HCT116 (cell line): ENCODE data around the gene SLC9C2. TPM values are rescaled to one million over a fixed set of nuclear protein-coding genes. Genes with fewer than 3 reads are reported as not detected.
"Not testable (repeated sequence)": the region's sequence is repeated elsewhere in the genome, so short reads cannot be mapped to it uniquely, and the experiment has no call there.

Experiments used
- ATAC-seq: fragments of 200-7000 bp; cut with Tn5 transposase; 2 replicates; pipeline ENCODE4 v1.9.1; 2020; ENCODE audit warnings: mild to moderate bottlenecking, moderate library complexity
- BruUV-seq: library from RNA; stranded (reverse); fragments of 400-500 nt; replicated peaks from 2 replicates; lab custom pipeline; 2021; lab: Mats Ljungman, UMichigan
- CTCF ChIA-PET: fragments of 300-600 bp; sonication (Branson Sonifier 250); formaldehyde crosslinking; loops from one replicate; lab custom pipeline; 2021; ENCODE audit warnings: antibody characterized with exemption; lab: Charles Lee
- POLR2A ChIA-PET: fragments of 300-600, 350-600 bp; sonication (Branson Sonifier 250); formaldehyde crosslinking; loops from one replicate; lab custom pipeline; 2021; ENCODE audit warnings: antibody characterized with exemption; lab: Charles Lee
- RAD21 ChIA-PET, 2 experiments: fragments of 300-600 bp; sonication (Branson Sonifier 250); formaldehyde crosslinking; loops; one replicate each; lab custom pipeline; 2023; ENCODE audit warnings: low total read pairs in 2 of 2; ENCODE audit not compliant: uncharacterized antibody in 2 of 2, unreplicated experiment in 2 of 2, low non-redundant PET in 1 of 2; lab: Charles Lee
- DNase-seq: peaks from one replicate; pipeline ENCODE4 v3.0.0-alpha.2; 2010; ENCODE audit warnings: low read depth, low spot score
- H2AFZ ChIP-seq: fragments of 200-600 bp; shearing (Covaris generic), sonication (generic); 2 replicates; pipeline ENCODE4 v1.6.1; 2017; ENCODE audit warnings: low read depth, mixed run types, mixed read lengths, antibody characterized with exemption, low read length; ENCODE audit not compliant: poor library complexity, severe bottlenecking
- H3K27ac ChIP-seq: 2 replicates; pipeline ENCODE4 v1.5.1; 2012; ENCODE audit warnings: low read depth, low read length
- H3K27me3 ChIP-seq: fragments of 200-600 bp; sonication (generic); 2 replicates; pipeline ENCODE4 v1.6.1; 2016; ENCODE audit warnings: mixed run types, low read length, mixed read lengths; ENCODE audit not compliant: insufficient read depth
- H3K36me3 ChIP-seq, 2 experiments: fragments of 200-500 bp in 1 of 2; fragments of 200-600 bp in 1 of 2; sonication (Bioruptor generic) in 1 of 2; sonication (generic) in 1 of 2; 2 replicates each; pipeline versions ENCODE4 v1.5.1 to v1.6.1; 2014 to 2016; ENCODE audit warnings: low read length in 2 of 2, inconsistent platforms in 1 of 2, mixed read lengths in 1 of 2, mixed run types in 1 of 2; ENCODE audit not compliant: insufficient read depth in 2 of 2, control insufficient read depth in 1 of 2
- H3K4me1 ChIP-seq, 2 experiments: fragments of 200-600 bp in 1 of 2; sonication (generic) in 1 of 2; 2 replicates each; pipeline versions ENCODE4 v1.5.1 to v1.6.1; 2012 to 2017; ENCODE audit warnings: low read length in 2 of 2, inconsistent platforms in 1 of 2, mild to moderate bottlenecking in 1 of 2, mixed read lengths in 1 of 2, mixed run types in 1 of 2, moderate library complexity in 1 of 2; ENCODE audit not compliant: insufficient read depth in 2 of 2, control insufficient read depth in 1 of 2
- H3K4me2 ChIP-seq: fragments of 200-600 bp; sonication (generic); 2 replicates; pipeline ENCODE4 v1.6.1; 2017; ENCODE audit warnings: mixed run types, low read length, mixed read lengths
- H3K4me3 ChIP-seq, 2 experiments: fragments of 200-600 bp in 1 of 2; sonication (generic) in 1 of 2; replicated peaks in 1 of 2; 2 replicates each; pipeline ENCODE4 v1.5.1; 2011 to 2016; ENCODE audit warnings: low read length in 2 of 2, control low read depth in 1 of 2, low read depth in 1 of 2, mild to moderate bottlenecking in 1 of 2, mixed read lengths in 1 of 2, mixed run types in 1 of 2
- H3K79me2 ChIP-seq: fragments of 200-600 bp; sonication (generic); 2 replicates; pipeline ENCODE4 v1.6.1; 2017; ENCODE audit warnings: mild to moderate bottlenecking, mixed run types, low read length, moderate library complexity, mixed read lengths; ENCODE audit not compliant: insufficient read depth
- H3K9ac ChIP-seq: fragments of 200-600 bp; sonication (generic); 2 replicates; pipeline ENCODE4 v1.6.1; 2016; ENCODE audit warnings: low read length, mixed read lengths
- H3K9me2 ChIP-seq: fragments of 200-600 bp; sonication (generic), shearing (Covaris generic); 2 replicates; pipeline ENCODE4 v1.6.1; 2017; ENCODE audit warnings: mixed run types, mild to moderate bottlenecking, moderate library complexity; ENCODE audit not compliant: insufficient read depth
- H3K9me3 ChIP-seq, 2 experiments: fragments of 200-500 bp in 1 of 2; fragments of 200-600 bp in 1 of 2; sonication (Bioruptor generic) in 1 of 2; sonication (generic) in 1 of 2; 2 replicates each; pipeline ENCODE4 v1.6.1; 2014 to 2017; ENCODE audit warnings: low read length in 2 of 2, mixed read lengths in 2 of 2, inconsistent platforms in 1 of 2, low read depth in 1 of 2, mild to moderate bottlenecking in 1 of 2, mixed run types in 1 of 2, moderate library complexity in 1 of 2; ENCODE audit not compliant: control insufficient read depth in 1 of 2, insufficient read depth in 1 of 2
- H4K20me1 ChIP-seq: fragments of 200-600 bp; sonication (generic), shearing (Covaris generic); 2 replicates; pipeline ENCODE4 v1.6.1; 2017; ENCODE audit warnings: mixed run types, mild to moderate bottlenecking, moderate library complexity; ENCODE audit not compliant: insufficient read depth
- CBX3 ChIP-seq: IDR thresholded peaks from 2 replicates; pipeline ENCODE4 v1.6.1; 2012; ENCODE audit warnings: low read depth
- CEBPB ChIP-seq: IDR thresholded peaks from 2 replicates; pipeline ENCODE4 v1.6.1; 2012; ENCODE audit warnings: low read depth
- ELF1 ChIP-seq: IDR thresholded peaks from 2 replicates; pipeline ENCODE4 v1.6.1; 2012; ENCODE audit warnings: low read depth, borderline replicate concordance
- EZH2 ChIP-seq: fragments of 200-600 bp; sonication (generic); IDR thresholded peaks from 2 replicates; pipeline ENCODE4 v1.6.1; 2017; ENCODE audit warnings: antibody characterized with exemption, mixed run types
- EZH2phosphoT487 ChIP-seq: fragments of 200-600 bp; IDR thresholded peaks from 2 replicates; pipeline ENCODE4 v1.6.1; 2018; ENCODE audit warnings: antibody characterized with exemption, borderline replicate concordance
- FOSL1 ChIP-seq: IDR thresholded peaks from 2 replicates; pipeline ENCODE4 v1.6.1; 2012; ENCODE audit warnings: low read depth
- JUND ChIP-seq: IDR thresholded peaks from 2 replicates; pipeline ENCODE4 v1.6.1; 2012
- POLR2A ChIP-seq: IDR thresholded peaks from 2 replicates; pipeline ENCODE4 v1.7.0; 2011; ENCODE audit warnings: borderline replicate concordance; ENCODE audit not compliant: insufficient read depth, insufficient read length; ENCODE audit errors: extremely low read depth
- RAD21 ChIP-seq: IDR thresholded peaks from 2 replicates; pipeline ENCODE4 v1.6.1; 2012; ENCODE audit warnings: low read depth, mild to moderate bottlenecking
- SRF ChIP-seq: IDR thresholded peaks from 2 replicates; pipeline ENCODE4 v1.6.1; 2012; ENCODE audit warnings: low read depth
- ZFX ChIP-seq: fragments of 450-650 bp; IDR thresholded peaks from 2 replicates; pipeline ENCODE4 v1.6.1; 2017
- intact Hi-C: fragments of 100-400 bp; cut with micrococcal nuclease; formaldehyde crosslinking; loops from 2 replicates; pipeline ENCODE4 v1.10.0; 2022
- total RNA-seq: library from RNA; stranded (reverse); gene quantifications from one replicate; pipeline ENCODE4 v1.2.1, GENCODE V29; 2021; ENCODE audit not compliant: unreplicated experiment
- TF ChIP-seq, protein P1 (sequence below): IDR thresholded peaks from 2 replicates; pipeline ENCODE4 v1.6.1; 2012
- TF ChIP-seq, protein P2 (sequence below), 3 experiments: fragments of 200-600 bp in 1 of 3; sonication (generic) in 1 of 3; IDR thresholded peaks in 2 of 3; conservative IDR thresholded peaks in 1 of 3; 2 replicates each; pipeline ENCODE4 v1.5.1; 2012 to 2017; ENCODE audit warnings: low read depth in 2 of 3, low read length in 2 of 3, antibody characterized with exemption in 1 of 3, borderline replicate concordance in 1 of 3, control low read depth in 1 of 3, mild to moderate bottlenecking in 1 of 3, mixed read lengths in 1 of 3, mixed run types in 1 of 3, moderate library complexity in 1 of 3; ENCODE audit not compliant: insufficient read depth in 1 of 3

SLC9C2 gene
- total RNA-seq, 1 experiment from 2014 or later, result not detected

GRCh38 chr1:173496757-173497320 is 106.0 kb downstream of the SLC9C2 start:
- ChIA-PET RAD21 (no interaction called here), POLR2A (no interaction called here), CTCF (no interaction called here)
- H3K4me2 ChIP-seq, result no peak overlapping the region
- H3K9ac ChIP-seq, result no peak overlapping the region
- no peaks in the 10 kb centered on the region for H3K36me3 ChIP-seq
- TF ChIP-seq CBX3 (no peak), EZH2phosphoT487 (no peak), POLR2A (no peak), RAD21 (no peak)
- ATAC-seq (no peak), DNase-seq (no peak)
- no peak overlapping the region for H3K4me3 ChIP-seq
- intact Hi-C loops, result no loop called here
- no peaks in the 10 kb centered on the region for H4K20me1 ChIP-seq
- BruUV-seq, result no TSS peak
- no peaks in the 10 kb centered on the region for H3K9me2 ChIP-seq
- H3K27me3 ChIP-seq, result no peaks in the 10 kb centered on the region
- H3K27ac ChIP-seq, result no peak overlapping the region
- no peak overlapping the region for H2AFZ ChIP-seq
- peaks cover 0 to 13% of the 10 kb centered on the region in 2 experiments; a peak in 2 of 4 replicates for H3K9me3 ChIP-seq
- H3K79me2 ChIP-seq, result no peaks in the 10 kb centered on the region
- H3K4me1 ChIP-seq, result no peaks in the 10 kb centered on the region

DNA sequence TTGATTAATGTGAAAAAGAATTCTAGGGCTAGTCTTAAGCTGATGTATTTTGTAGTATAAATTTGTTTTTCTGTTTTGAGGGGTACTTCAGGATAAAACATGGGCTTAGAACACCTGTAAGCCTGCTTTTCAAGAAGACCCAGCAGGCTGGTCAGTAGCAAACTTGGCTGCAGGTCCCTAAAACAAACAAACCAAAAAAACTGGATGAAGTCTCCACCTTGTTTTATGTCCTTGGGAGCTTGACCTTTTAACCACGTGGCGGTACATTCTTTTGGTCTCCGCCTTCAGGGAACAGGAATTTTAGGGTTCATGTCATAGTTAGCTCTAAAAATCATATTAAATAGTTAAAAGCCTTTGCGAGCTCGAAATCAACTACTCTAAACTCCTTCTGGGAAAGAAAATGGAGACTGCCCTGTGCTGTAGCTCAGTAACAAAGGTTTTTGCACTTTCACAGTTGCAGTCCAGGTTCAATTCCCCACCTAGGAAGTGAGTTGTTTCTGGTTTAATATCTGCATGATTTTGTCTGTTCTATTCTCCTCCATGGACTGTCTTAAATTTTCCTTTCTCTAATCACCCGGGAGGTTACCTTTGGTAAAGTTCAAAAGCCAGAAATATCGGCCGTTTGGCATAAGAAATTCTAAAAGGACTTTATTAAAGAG is 107.1 kb downstream of the SLC9C2 start:
- no peaks in the 10 kb centered on the region for H4K20me1 ChIP-seq
- no peaks in the 10 kb centered on the region for H3K36me3 ChIP-seq
- H3K79me2 ChIP-seq, result no peaks in the 10 kb centered on the region
- TF ChIP-seq POLR2A (no peak), ZFX (no peak), EZH2phosphoT487 (no peak), CEBPB (no peak), SRF (no peak), ELF1 (no peak), EZH2 (no peak), FOSL1 (no peak), JUND (no peak), RAD21 (no peak)
- TF ChIP-seq, protein P1, sequence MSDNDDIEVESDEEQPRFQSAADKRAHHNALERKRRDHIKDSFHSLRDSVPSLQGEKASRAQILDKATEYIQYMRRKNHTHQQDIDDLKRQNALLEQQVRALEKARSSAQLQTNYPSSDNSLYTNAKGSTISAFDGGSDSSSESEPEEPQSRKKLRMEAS, result no peak
- TF ChIP-seq, protein P2, sequence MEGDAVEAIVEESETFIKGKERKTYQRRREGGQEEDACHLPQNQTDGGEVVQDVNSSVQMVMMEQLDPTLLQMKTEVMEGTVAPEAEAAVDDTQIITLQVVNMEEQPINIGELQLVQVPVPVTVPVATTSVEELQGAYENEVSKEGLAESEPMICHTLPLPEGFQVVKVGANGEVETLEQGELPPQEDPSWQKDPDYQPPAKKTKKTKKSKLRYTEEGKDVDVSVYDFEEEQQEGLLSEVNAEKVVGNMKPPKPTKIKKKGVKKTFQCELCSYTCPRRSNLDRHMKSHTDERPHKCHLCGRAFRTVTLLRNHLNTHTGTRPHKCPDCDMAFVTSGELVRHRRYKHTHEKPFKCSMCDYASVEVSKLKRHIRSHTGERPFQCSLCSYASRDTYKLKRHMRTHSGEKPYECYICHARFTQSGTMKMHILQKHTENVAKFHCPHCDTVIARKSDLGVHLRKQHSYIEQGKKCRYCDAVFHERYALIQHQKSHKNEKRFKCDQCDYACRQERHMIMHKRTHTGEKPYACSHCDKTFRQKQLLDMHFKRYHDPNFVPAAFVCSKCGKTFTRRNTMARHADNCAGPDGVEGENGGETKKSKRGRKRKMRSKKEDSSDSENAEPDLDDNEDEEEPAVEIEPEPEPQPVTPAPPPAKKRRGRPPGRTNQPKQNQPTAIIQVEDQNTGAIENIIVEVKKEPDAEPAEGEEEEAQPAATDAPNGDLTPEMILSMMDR (IDR thresholded peaks at IDR 0.05 in 2 of 3, conservative IDR thresholded peaks at IDR 0.05 in 1 of 3; ENCODE audit: borderline replicate concordance in 1 of 3, insufficient read depth in 1 of 3, low read depth in 2 of 3, low read length in 2 of 3), result no peak
- DNase-seq, result no peak
- RAD21 ChIA-PET, result no interaction called here
- no peaks in the 10 kb centered on the region for H3K9me2 ChIP-seq
- no peak overlapping the region for H3K27ac ChIP-seq
- CTCF ChIA-PET, result no interaction called here
- H3K4me2 ChIP-seq, result no peak overlapping the region
- no peak for ATAC-seq
- POLR2A ChIA-PET, result no interaction called here
- no peak overlapping the region for H2AFZ ChIP-seq
- H3K4me3 ChIP-seq, result no peak overlapping the region
- no peaks in the 10 kb centered on the region for H3K27me3 ChIP-seq
- no TSS peak for BruUV-seq
- H3K4me1 ChIP-seq, result no peaks in the 10 kb centered on the region
- H3K9ac ChIP-seq, result no peak overlapping the region
- H3K9me3 ChIP-seq, result peaks cover 0 to 13% of the 10 kb centered on the region in 2 experiments; a peak in 2 of 4 replicates
- intact Hi-C loops, result no loop called here

DNA sequence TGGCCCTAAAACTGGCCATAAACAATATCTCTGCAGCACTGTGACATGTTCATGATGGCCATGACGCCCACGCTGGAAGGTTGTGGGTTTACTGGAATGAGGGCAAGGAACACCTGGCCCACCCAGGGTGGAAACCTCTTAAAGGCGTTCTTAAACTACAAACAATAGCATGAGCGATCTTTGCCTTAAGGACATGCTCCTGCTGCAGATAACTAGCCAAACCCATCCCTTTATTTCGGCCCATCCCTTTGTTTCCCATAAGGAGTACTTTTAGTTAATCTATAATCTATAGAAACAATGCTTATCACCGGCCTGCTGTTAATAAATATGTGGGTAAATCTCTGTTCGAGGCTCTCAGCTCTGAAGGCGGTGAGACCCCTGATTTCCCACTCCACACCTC is 109.7 kb downstream of the SLC9C2 start:
- not testable (repeated sequence) for DNase-seq

More for the DNA sequence above, 109.7 kb downstream of the SLC9C2 start:
- intact Hi-C loops, H3K4me3 ChIP-seq, H3K4me2 ChIP-seq, H3K27me3 ChIP-seq, ATAC-seq, H4K20me1 ChIP-seq, H3K27ac ChIP-seq, H3K9ac ChIP-seq, H3K79me2 ChIP-seq, H3K9me2 ChIP-seq, H3K4me1 ChIP-seq, H2AFZ ChIP-seq, RAD21 ChIA-PET, POLR2A ChIA-PET, CTCF ChIA-PET, BruUV-seq: not testable (repeated sequence)
- peaks cover 0 to 11% of the 10 kb centered on the region in 2 experiments; a peak in 1 of 4 replicates for H3K36me3 ChIP-seq
- H3K9me3 ChIP-seq, result peaks cover 0 to 13% of the 10 kb centered on the region in 2 experiments; a peak in 2 of 4 replicates
